Liver (tissue), 9 donors: ENCODE measurements around the gene NOP14. TPM values are rescaled to one million over a fixed set of nuclear protein-coding genes. Genes with fewer than 3 reads are reported as not detected.
A peak's percentile ranks its signal among the peaks of the same experiment; 100 is the strongest.

ENCODE experiments used
- DNase-seq: peaks from one replicate; pipeline ENCODE4 v3.0.0-alpha.2; 2017; ENCODE audit warnings: low spot score
- H3K27ac ChIP-seq, 2 donors: one replicate each; pipeline ENCODE4 v1.7.0; 2013; ENCODE audit warnings: inconsistent platforms in 2 of 2, low read length in 2 of 2, control low read depth in 1 of 2, low read depth in 1 of 2, mild to moderate bottlenecking in 1 of 2
- H3K27me3 ChIP-seq, 4 donors: one replicate each; pipeline versions ENCODE4 v1.6.1 to v1.7.0; 2013; ENCODE audit warnings: low read length in 3 of 4, inconsistent platforms in 1 of 4, mild to moderate bottlenecking in 1 of 4, moderate library complexity in 1 of 4; ENCODE audit not compliant: control insufficient read depth in 4 of 4, insufficient read depth in 4 of 4
- H3K36me3 ChIP-seq, 4 donors: one replicate each; pipeline versions ENCODE4 v1.6.1 to v1.7.0; 2013; ENCODE audit warnings: low read length in 3 of 4, mild to moderate bottlenecking in 3 of 4, low read depth in 1 of 4, moderate library complexity in 1 of 4; ENCODE audit not compliant: control insufficient read depth in 4 of 4, insufficient read depth in 3 of 4
- H3K4me1 ChIP-seq, 4 donors: one replicate each; pipeline versions ENCODE4 v1.6.1 to v1.7.0; 2013; ENCODE audit warnings: low read length in 3 of 4, mild to moderate bottlenecking in 3 of 4, moderate library complexity in 1 of 4; ENCODE audit not compliant: control insufficient read depth in 4 of 4, insufficient read depth in 4 of 4
- H3K4me3 ChIP-seq, 3 donors: one replicate each; pipeline versions ENCODE4 v1.6.1 to v1.7.0; 2013; ENCODE audit warnings: low read length in 3 of 3, control low read depth in 1 of 3, low read depth in 1 of 3, mild to moderate bottlenecking in 1 of 3
- H3K9ac ChIP-seq, 2 donors: one replicate each; pipeline ENCODE4 v1.7.0; 2013; ENCODE audit warnings: low read length in 2 of 2, mild to moderate bottlenecking in 2 of 2, moderate library complexity in 2 of 2, control low read depth in 1 of 2, low read depth in 1 of 2
- H3K9me3 ChIP-seq, 4 donors: one replicate each; pipeline versions ENCODE4 v1.6.1 to v1.7.0; 2013; ENCODE audit warnings: low read length in 3 of 4; ENCODE audit not compliant: control insufficient read depth in 4 of 4
- ATF3 ChIP-seq: IDR thresholded peaks from 2 replicates; pipeline ENCODE4 v1.6.1; 2016; ENCODE audit warnings: antibody characterized with exemption
- CTCF ChIP-seq: fragments of 150-350 bp; IDR thresholded peaks from 2 replicates; pipeline ENCODE4 v1.5.1; 2017; ENCODE audit warnings: improper control_type of control experiment, low read depth, low read length; ENCODE audit not compliant: missing input control
- EGR1 ChIP-seq, 2 donors: IDR thresholded peaks; 2 replicates each; pipeline ENCODE4 v1.6.1; 2016 to 2018; ENCODE audit warnings: antibody characterized with exemption in 2 of 2, low read depth in 2 of 2
- GABPA ChIP-seq, 2 donors: IDR thresholded peaks in 1 of 2; conservative IDR thresholded peaks in 1 of 2; 2 replicates each; pipeline ENCODE4 v1.6.1; 2016; ENCODE audit warnings: antibody characterized with exemption in 2 of 2, mild to moderate bottlenecking in 1 of 2, moderate library complexity in 1 of 2
- HNF4A ChIP-seq, 2 donors: conservative IDR thresholded peaks; 2 replicates each; pipeline ENCODE4 v1.6.1; 2016; ENCODE audit warnings: antibody characterized with exemption in 2 of 2, mild to moderate bottlenecking in 2 of 2
- HNF4G ChIP-seq: IDR thresholded peaks from 2 replicates; pipeline ENCODE4 v1.6.1; 2016; ENCODE audit warnings: antibody characterized with exemption
- RAD21 ChIP-seq, 2 donors: IDR thresholded peaks; 2 replicates each; pipeline ENCODE4 v1.6.1; 2016; ENCODE audit warnings: antibody characterized with exemption in 2 of 2, mild to moderate bottlenecking in 2 of 2
- REST ChIP-seq: IDR thresholded peaks from 2 replicates; pipeline ENCODE4 v1.6.1; 2016; ENCODE audit warnings: antibody characterized with exemption, mild to moderate bottlenecking
- SP1 ChIP-seq: IDR thresholded peaks from 2 replicates; pipeline ENCODE4 v1.6.1; 2018; ENCODE audit warnings: antibody characterized with exemption, mild to moderate bottlenecking
- TAF1 ChIP-seq: conservative IDR thresholded peaks from 2 replicates; pipeline ENCODE4 v1.6.1; 2016; ENCODE audit warnings: antibody characterized with exemption, mild to moderate bottlenecking
- ZBTB33 ChIP-seq: IDR thresholded peaks from 2 replicates; pipeline ENCODE4 v1.6.1; 2016; ENCODE audit warnings: antibody characterized with exemption
- WGBS: extraction: QIAGEN DNeasy Blood & Tissue Kit; methylation state at CpG from one replicate; pipeline ENCODE4 v1.1.7; 2013; 5-methylcytosine and 5-hydroxymethylcytosine counted together
- polyA plus RNA-seq, 2 donors: library from polyadenylated mRNA; stranded (reverse) in 1 of 2; unstranded in 1 of 2; fragments of 200-250 nt in 1 of 2; fragments of >200 nt in 1 of 2; fragmentation: Nextera tagmentation in 1 of 2; extraction: Ambion mirVana in 1 of 2; gene quantifications; one replicate each; pipeline versions ENCODE4 v1.2.1 to v1.2.3, GENCODE V29; 2013 to 2015
- total RNA-seq, 2 donors: library from RNA; depleted of rRNA; stranded (reverse); fragments of >200 nt; gene quantifications; one replicate each; pipeline ENCODE4 v1.2.3, GENCODE V29; 2014
- donor health status: healthy.
- donor health status: healthy.
- donor health status: healthy.
- donor health status: healthy.
- donor health status: healthy.

The NOP14 gene
- total and polyA plus RNA-seq, 4 donors: 10.5 to 22.9 (median 14.4) TPM

- peaks cover 0 to 14% (median 7%) of the 10 kb centered on the region in 4 donors for H3K36me3 ChIP-seq
- H3K4me1 ChIP-seq: peaks cover 9 to 35% (median 27%) of the 10 kb centered on the region in 4 donors
- no peak overlapping the region for H3K4me3 ChIP-seq
- H3K27ac ChIP-seq: peak overlapping the region; percentile 4 to 10
- no peak for TF ChIP-seq CTCF
- TF ChIP-seq RAD21 (IDR thresholded peaks at IDR 0.05): no peak
- TF ChIP-seq REST: no peak
- no peak for TF ChIP-seq HNF4G
- no peak for TF ChIP-seq ZBTB33
- no peak for TF ChIP-seq HNF4A (conservative IDR thresholded peaks at IDR 0.05)
- TF ChIP-seq TAF1: no peak
- TF ChIP-seq SP1: no peak
- no peak for TF ChIP-seq ATF3
- TF ChIP-seq EGR1 (IDR thresholded peaks at IDR 0.05; ENCODE audit: low read depth in 2 of 2): no peak
- no peaks in the 10 kb centered on the region for H3K27me3 ChIP-seq
- DNase-seq: no peak
- no peak overlapping the region for H3K9ac ChIP-seq
- 90% methylated on average over 18 of the region's 18 CpGs for WGBS
- no peaks in the 10 kb centered on the region for H3K9me3 ChIP-seq
Measured at GRCh38 chr4:2932321-2932950, 30.8 kb downstream of the NOP14 start.

- 80% methylated on average over 38 of the region's 38 CpGs for WGBS
- Histone ChIP-seq H3K36me3 (peaks cover 3 to 20% (median 9%) of the 10 kb centered on the region in 4 donors), H3K4me1 (peaks cover 9 to 31% (median 24%) of the 10 kb centered on the region in 4 donors), H3K4me3 (no peak overlapping the region), H3K9ac (no peak overlapping the region), H3K27ac (peak overlapping the region; percentile 4 to 10), H3K9me3 (no peaks in the 10 kb centered on the region), H3K27me3 (no peaks in the 10 kb centered on the region)
- DNase-seq: no peak
- peak in 1 of 2 donors; percentile 30 for TF ChIP-seq RAD21 (IDR thresholded peaks at IDR 0.05)
- TF ChIP-seq GABPA (IDR thresholded peaks at IDR 0.05 in 1 of 2, conservative IDR thresholded peaks at IDR 0.05 in 1 of 2): no peak
Measured at GRCh38 chr4:2931512-2932301, 31.5 kb downstream of the NOP14 start.
